Measurements from ENCODE around the gene PRR7.

Gene PRR7

DNA sequence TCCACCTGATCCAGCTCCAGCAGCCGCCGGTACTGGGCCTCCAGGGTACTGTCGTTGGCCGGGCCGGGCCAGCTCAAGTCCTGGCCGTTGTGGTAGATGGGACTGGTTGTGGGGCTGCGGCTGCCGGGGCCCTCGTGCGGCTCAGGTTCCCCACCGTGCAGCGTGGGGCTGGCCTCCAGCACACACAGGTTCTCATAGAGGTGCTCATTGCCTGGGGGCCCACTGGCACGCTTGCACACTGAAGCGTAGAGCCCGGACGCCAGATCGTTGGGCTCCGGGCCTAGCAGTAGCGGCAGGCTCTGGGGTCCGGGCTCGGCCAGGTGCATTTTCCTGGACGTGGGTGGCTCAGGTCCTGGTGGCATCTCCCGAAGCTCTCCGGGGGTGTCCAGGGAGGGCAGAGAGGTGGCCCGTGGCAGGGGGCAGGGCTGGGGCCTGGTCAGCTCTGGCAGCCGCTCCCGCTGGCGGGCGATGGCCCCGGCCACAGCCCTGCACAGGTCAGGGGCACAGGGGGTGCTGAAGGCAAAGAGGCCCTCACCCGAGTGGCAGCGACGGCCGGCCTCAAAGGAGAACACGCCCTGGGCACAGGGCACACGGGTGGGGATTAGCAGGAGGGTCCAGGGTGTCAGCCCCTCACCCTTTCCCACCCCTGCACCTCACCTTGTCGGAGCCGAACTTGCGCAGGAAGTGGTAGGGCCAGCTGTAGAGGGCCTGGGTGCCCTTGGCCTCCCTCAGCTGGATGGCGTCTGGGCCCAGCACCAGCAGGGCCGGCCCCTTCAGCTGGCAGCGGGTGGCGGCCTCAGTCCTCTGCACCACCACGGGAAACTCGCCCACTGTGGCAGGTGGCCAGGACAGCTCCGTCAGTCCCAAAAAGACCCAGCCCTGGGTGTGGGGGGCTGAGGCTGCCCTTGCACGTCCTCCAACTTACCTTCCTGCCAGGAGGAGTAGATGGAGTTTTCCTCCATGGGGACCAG, 57.8 kb downstream of the PRR7 start:
- TF ChIP-seq, protein P1, sequence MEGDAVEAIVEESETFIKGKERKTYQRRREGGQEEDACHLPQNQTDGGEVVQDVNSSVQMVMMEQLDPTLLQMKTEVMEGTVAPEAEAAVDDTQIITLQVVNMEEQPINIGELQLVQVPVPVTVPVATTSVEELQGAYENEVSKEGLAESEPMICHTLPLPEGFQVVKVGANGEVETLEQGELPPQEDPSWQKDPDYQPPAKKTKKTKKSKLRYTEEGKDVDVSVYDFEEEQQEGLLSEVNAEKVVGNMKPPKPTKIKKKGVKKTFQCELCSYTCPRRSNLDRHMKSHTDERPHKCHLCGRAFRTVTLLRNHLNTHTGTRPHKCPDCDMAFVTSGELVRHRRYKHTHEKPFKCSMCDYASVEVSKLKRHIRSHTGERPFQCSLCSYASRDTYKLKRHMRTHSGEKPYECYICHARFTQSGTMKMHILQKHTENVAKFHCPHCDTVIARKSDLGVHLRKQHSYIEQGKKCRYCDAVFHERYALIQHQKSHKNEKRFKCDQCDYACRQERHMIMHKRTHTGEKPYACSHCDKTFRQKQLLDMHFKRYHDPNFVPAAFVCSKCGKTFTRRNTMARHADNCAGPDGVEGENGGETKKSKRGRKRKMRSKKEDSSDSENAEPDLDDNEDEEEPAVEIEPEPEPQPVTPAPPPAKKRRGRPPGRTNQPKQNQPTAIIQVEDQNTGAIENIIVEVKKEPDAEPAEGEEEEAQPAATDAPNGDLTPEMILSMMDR (IDR thresholded peaks at IDR 0.05; ENCODE audit: insufficient read depth, low read depth, low read length, missing control alignments) = no peak
- no peak overlapping the region for H3K4me3 ChIP-seq (ENCODE audit: low read length)
- no peak for DNase-seq (ENCODE audit: low read depth)

DNA sequence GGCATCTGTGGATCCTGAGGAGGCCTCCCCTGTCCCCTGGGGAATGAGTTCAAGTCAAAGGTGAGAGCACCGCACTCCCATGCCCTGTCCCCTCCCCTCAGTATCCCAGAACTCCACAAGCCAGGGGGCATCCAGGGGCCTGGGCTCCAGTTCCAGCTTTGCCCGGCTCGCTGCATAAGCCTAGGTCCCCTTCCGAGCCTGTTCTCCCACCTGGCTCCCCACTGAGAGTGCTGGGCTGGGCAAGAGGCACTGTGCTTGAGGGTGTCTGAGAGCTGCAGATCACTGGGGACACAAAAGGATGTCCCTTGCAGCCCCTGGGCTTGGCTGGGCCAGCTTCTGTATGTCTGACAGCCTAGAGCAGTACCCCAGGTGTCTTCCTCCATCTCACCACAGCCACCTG, 58.5 kb downstream of the PRR7 start:
- TF ChIP-seq, protein P1 (IDR thresholded peaks at IDR 0.05; ENCODE audit: insufficient read depth, low read depth, low read length, missing control alignments) = no peak
- H3K4me3 ChIP-seq (ENCODE audit: low read length) = no peak overlapping the region
- DNase-seq (ENCODE audit: low read depth) = no peak

Data from epithelial cell of esophagus (primary cell).